ENCODE data around the gene ADCK1. TPM values are rescaled to one million over a fixed set of nuclear protein-coding genes. Genes with fewer than 3 reads are reported as not detected.
A peak's percentile ranks its signal among the peaks of the same experiment; 100 is the strongest.

ADCK1 gene
- total RNA-seq, 1 donor from 2014 or later, result 8.9 TPM

DNA sequence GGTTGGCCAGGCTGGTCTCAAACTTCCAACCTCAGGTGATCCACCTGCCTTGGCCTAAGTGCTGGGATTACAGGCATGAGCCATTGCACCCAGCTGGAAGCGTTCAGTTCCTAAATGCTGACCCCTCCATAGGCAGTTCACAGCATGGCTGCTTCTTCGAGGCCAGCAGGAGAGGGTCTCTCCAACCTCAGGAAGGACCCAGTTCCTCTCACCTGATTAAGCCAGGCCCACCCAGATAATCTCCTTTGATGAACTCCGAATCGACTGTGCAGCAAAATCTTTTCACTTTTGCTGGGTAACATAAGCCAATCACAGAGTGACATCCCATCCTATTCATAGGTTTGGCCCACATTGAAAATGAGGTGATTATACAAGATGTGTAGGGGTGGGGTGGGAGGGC is 165.1 kb downstream of the ADCK1 start:
- intact Hi-C loops (cut with DNase I), result no loop called here
- no peak for ATAC-seq (ENCODE audit: poor library complexity)

DNA sequence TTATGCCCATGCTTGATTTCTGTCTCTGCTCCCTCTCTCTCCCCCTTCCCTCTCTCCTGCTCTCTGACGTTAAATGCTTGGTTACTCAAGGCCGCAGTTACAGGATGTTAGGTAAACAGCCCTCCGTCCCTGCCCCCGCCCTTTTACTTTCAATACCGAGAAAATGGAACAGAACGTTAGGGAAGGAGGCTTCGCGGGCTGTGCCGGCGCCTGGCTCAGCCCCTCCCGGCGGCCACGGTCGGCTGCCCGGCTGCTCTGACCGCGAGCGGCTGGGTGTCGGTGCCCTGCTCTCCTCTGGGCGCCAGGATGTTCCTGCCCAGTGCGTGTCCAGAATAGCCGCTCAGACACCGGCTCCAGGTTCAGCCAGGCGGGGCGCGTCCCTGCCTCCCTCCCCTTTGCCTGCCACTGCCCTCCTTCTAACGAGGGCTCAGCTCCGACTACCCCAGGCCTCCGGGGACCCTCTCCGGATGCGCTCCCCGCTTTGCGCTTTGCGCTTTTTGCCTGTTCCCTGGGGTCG is 166.1 kb downstream of the ADCK1 start:
- DNase-seq, result no peak
- ATAC-seq (ENCODE audit: poor library complexity), result peak; percentile 31
- intact Hi-C loops (cut with DNase I), result no loop called here

More for the DNA sequence above, 165.1 kb downstream of the ADCK1 start:
- no peak for DNase-seq

DNA sequence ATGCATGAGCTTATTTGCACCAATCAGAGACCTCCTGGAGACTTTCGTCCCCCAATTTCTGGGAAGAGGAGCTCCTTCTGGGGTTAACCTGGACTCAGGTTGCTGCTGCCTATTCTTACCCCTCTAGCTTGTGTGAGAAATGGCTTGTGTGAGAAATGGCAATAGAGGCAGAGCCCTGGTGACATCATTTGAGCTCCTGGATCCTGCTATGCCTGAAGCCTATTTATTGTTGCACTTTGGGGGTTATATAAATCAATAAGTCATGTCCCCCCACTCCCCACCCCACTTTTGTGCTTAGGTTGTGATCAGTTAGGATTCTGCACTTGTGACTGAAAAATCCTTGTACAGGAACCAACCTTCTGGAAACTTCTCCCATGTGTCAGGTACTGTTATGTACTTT is 167.2 kb downstream of the ADCK1 start:
- intact Hi-C loops (cut with DNase I), result no loop called here
- ATAC-seq (ENCODE audit: poor library complexity) (no peak), DNase-seq (no peak)

DNA sequence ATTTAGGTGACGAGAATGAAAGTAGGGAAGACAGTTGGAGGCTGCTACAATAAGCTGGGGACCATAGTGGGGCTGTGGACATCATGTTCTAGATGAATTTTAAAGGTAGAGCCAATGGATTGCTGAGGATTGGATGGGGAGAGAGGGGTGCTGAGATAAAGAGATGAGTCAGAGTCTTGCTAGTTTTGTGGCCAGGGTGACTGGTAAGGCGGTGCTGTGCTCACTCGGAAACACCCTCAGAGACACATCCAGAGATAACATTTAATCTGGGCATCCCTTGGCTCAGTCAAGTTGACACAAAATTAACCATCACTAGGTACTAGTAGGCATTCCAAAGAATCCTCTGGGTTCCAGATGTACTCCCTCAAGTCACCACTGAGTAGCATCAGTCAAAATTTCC is 170.7 kb downstream of the ADCK1 start:
- DNase-seq, result no peak
- intact Hi-C loops (cut with DNase I), result no loop called here
- ATAC-seq (ENCODE audit: poor library complexity), result no peak

DNA sequence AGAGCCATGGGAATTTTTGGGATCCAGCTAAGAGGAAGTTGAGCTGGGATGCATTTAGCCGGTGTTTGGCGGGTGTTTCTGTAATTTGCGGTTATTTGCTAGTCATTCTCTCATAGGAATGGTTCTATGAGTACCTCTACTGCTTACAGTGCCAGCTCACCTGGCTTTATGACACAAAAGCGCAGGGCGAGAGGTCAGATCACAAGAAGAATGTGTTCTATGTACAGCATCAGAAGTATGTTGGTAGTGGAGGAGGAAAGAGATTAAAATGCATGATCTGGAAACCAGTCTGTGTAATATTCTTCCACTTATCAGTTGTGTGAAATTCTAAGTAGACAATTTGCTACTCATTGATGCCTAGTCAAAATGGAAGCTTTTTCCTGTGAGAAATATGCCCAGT is 173.3 kb downstream of the ADCK1 start:
- no peak for DNase-seq
- intact Hi-C loops (cut with DNase I), result no loop called here
- no peak for ATAC-seq (ENCODE audit: poor library complexity)

- ATAC-seq (ENCODE audit: poor library complexity) (no peak), DNase-seq (no peak)
- intact Hi-C loops (cut with DNase I), result no loop called here
These were observed 176.7 kb downstream of the ADCK1 start for GRCh38 chr14:77976591-77976990.

- DNase-seq, result no peak
- ATAC-seq (ENCODE audit: poor library complexity), result no peak
- intact Hi-C loops (cut with DNase I), result no loop called here
These were observed 179.3 kb downstream of the ADCK1 start for GRCh38 chr14:77979171-77979570.

DNA sequence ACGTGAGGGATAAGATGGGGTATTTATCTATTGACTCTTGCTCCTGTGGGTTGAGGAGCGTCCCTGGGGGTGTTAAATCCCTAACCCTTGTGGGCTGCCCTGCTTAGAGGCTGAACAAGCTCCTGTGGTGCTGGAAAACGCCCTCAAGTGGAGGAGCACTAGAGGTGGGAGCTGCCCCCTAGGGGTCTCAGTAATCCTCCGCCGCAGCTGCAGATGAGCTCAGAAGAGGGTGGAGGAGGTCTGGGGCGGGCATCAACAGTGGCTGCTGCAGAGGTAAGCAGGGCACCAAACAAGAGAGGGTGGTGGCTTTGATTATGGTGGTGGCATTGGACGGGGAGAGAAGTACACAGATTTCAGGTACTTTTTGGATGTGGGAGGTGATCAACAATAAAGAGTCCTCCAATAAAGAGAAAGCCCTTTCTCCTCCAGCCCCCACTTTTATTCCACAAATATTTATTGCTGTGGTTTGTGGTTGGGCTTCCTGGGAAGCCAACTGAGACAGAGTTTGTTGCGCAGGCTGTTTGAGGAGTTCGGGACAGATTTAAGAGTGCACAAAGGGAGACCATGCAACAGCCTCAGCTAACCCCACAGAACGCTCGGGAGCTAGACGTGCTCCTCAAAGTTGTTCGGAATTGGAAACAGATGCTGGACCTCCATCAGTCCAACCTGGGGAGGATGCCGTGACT is 179.9 kb downstream of the ADCK1 start:
- ATAC-seq (ENCODE audit: poor library complexity) (no peak), DNase-seq (no peak)
- intact Hi-C loops (cut with DNase I), result no loop called here

DNA sequence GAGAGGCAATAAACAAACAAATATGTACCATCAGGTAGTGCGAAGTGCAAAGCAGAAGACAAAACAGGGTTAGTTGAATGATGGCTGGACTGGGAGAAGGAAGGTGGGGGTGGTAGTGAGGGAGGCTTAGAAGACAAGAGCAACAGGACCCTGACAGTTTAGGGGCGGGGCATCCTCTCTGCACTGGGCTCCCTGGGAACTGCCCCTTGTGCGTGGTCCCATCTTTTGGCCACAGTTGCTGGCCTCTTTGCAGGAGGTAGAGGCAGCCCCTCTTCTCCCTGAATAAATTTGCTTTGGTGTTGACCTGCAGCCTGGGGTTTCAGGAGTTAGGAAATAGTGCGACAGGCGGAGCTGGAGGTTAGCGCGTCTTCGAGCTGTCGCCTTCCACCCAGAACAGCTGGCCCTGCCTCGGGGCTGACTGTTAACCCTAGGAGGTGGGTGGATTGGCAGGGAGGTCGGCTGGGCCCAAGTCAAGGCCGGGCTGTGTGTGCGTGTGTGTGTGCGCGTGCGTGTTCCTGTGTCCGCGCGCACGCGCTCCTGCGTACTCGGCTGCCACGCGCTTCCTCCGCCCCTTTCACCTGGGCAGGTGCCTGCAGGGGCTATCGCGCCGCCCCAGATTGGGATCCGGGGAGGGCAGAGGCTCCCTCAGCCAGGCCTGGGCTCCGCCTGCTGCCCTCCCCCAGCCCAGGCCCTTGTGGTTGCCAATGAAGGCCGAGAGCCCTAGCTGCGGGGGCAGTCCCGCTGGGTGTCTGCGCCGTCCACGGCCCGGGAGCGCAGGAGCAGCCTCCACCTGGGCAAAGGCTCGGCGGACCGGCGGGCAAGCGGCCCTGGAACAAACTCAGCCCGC is 180.8 kb downstream of the ADCK1 start:
- ATAC-seq (ENCODE audit: poor library complexity) (peak; percentile 55), DNase-seq (no peak)
- intact Hi-C loops (cut with DNase I), result no loop called here

Other genes starting within 250 kb of the ADCK1 start
- gene SPTLC2, start 183.5 kb upstream of the ADCK1 start, total RNA-seq, result 10.2 TPM
- gene ALKBH1, start 92.1 kb upstream of the ADCK1 start, total RNA-seq, result 12.1 TPM
- gene SLIRP, start 92.0 kb upstream of the ADCK1 start, total RNA-seq, result 212 TPM
- gene SNW1, start 39.0 kb upstream of the ADCK1 start, total RNA-seq, result 52.6 TPM